GM21737 (cell line): Measurements from ENCODE around the gene DNAJC15.
"Not testable (repeated sequence)": the region's sequence is repeated elsewhere in the genome, so short reads cannot be mapped to it uniquely, and the experiment has no call there.

Experiments
- ATAC-seq: cut with Tn5 transposase; IDR thresholded peaks from one replicate; pipeline ENCODE4 v1.9.1; 2021; ENCODE audit warnings: mild to moderate bottlenecking, moderate library complexity; ENCODE audit not compliant: unreplicated experiment

The DNAJC15 gene

GRCh38 chr13:43003729-43004128 lies 19.7 kb upstream of the DNAJC15 start:
- no peak for ATAC-seq

- no peak for ATAC-seq
Measured at GRCh38 chr13:43005460-43006236, 17.7 kb upstream of the DNAJC15 start.

- no peak for ATAC-seq
Measured at GRCh38 chr13:43006893-43007631, 16.3 kb upstream of the DNAJC15 start.

- ATAC-seq = no peak
Measured at GRCh38 chr13:43008596-43008995, 14.8 kb upstream of the DNAJC15 start.

GRCh38 chr13:43009506-43009905 lies 13.9 kb upstream of the DNAJC15 start:
- ATAC-seq = no peak

GRCh38 chr13:43014162-43014561 lies 9.2 kb upstream of the DNAJC15 start:
- no peak for ATAC-seq

GRCh38 chr13:43016226-43016625 lies 7.2 kb upstream of the DNAJC15 start:
- ATAC-seq = no peak

GRCh38 chr13:43019811-43020210 lies 3.6 kb upstream of the DNAJC15 start:
- no peak for ATAC-seq

GRCh38 chr13:43020794-43021193 lies 2.6 kb upstream of the DNAJC15 start:
- no peak for ATAC-seq

- ATAC-seq = no peak
Measured at GRCh38 chr13:43021926-43022670, 1.3 kb upstream of the DNAJC15 start.

GRCh38 chr13:43022934-43023288 lies 475 bp upstream of the DNAJC15 start:
- ATAC-seq = no peak

- no peak for ATAC-seq
Measured at GRCh38 chr13:43026262-43026661, 2.9 kb downstream of the DNAJC15 start.

- peak; percentile 54 for ATAC-seq
Measured at GRCh38 chr13:43030548-43030947, 7.2 kb downstream of the DNAJC15 start.

GRCh38 chr13:43031881-43032280 lies 8.5 kb downstream of the DNAJC15 start:
- no peak for ATAC-seq

- ATAC-seq = no peak
Measured at GRCh38 chr13:43033038-43033437, 9.7 kb downstream of the DNAJC15 start.

- no peak for ATAC-seq
Measured at GRCh38 chr13:43036351-43037250, 13.2 kb downstream of the DNAJC15 start.

GRCh38 chr13:43039966-43040365 lies 16.6 kb downstream of the DNAJC15 start:
- ATAC-seq = no peak

- not testable (repeated sequence) for ATAC-seq
Measured at GRCh38 chr13:43040581-43041368, 17.4 kb downstream of the DNAJC15 start.

GRCh38 chr13:43041369-43041921 lies 18.1 kb downstream of the DNAJC15 start:
- peak; percentile 47 for ATAC-seq
